ENCODE measurements around the gene VPS52. TPM values are rescaled to one million over a fixed set of nuclear protein-coding genes. Genes with fewer than 3 reads are reported as not detected.

The VPS52 gene, protein sequence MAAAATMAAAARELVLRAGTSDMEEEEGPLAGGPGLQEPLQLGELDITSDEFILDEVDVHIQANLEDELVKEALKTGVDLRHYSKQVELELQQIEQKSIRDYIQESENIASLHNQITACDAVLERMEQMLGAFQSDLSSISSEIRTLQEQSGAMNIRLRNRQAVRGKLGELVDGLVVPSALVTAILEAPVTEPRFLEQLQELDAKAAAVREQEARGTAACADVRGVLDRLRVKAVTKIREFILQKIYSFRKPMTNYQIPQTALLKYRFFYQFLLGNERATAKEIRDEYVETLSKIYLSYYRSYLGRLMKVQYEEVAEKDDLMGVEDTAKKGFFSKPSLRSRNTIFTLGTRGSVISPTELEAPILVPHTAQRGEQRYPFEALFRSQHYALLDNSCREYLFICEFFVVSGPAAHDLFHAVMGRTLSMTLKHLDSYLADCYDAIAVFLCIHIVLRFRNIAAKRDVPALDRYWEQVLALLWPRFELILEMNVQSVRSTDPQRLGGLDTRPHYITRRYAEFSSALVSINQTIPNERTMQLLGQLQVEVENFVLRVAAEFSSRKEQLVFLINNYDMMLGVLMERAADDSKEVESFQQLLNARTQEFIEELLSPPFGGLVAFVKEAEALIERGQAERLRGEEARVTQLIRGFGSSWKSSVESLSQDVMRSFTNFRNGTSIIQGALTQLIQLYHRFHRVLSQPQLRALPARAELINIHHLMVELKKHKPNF
- total RNA-seq (2014; rRNA removed; shearing (Covaris generic)) = 54.1 and 57.8 TPM in 2 replicates

DNA sequence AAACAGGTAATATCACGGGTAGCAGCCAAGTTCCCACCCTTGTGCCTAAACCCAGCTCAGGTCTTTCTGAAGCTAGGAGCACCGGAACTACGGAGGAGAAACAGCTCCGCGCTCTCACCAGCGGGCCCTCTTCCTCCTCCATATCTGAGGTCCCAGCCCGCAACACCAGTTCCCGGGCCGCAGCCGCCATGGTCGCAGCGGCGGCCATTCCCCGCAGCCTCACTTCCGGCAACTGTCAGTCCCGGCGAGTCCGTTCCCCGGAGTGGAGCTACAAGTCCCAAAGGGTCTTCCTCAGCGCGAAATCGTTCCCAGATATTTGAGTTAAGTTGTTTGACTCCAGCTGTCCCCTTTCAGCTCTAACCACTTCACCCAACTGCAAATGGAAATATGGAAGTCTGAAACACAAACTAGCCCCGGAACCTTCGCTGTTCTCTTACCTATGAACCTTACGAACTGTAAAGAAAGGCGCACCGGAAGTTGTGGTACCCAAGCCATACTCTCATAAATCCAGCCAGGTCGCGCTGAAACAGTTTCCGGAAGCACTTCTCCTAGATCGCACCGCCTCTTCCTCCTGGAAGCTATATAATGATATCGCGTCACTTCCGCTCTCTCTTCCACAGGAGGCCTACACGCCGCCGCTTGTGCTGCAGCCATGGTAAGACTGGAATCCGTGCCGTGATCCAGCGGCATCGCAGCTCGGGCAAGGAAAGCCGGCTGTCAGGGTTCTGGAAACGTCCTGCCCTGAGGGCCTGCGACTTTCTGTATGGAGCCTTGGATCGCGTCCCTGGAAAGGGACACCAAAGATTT is at the start of gene VPS52, which contains the start of gene RPS18:
Gene VPS52, minus strand, starts transcription at position 409 of the 807 bp plus-strand sequence. Its CDS starts 201 bp downstream, at position 208.
Gene RPS18, plus strand, starts transcription at position 608 of the 807 bp plus-strand sequence. Its CDS starts 45 bp downstream, at position 653.
- DNase-seq = peak; percentile 92
- H3K27me3 ChIP-seq (ENCODE audit: control insufficient read depth, insufficient read depth, low read length) = no peaks in the 10 kb centered on the region
- peak within 1 kb of the TSS; percentile 97 for H3K4me3 ChIP-seq (ENCODE audit: insufficient read depth, low read depth, low read length)
- H3K36me3 ChIP-seq (replicated peaks; ENCODE audit: control insufficient read depth, insufficient read depth, low read length) = peaks cover 51% of the 10 kb centered on the region

- Histone ChIP-seq H3K36me3 (replicated peaks; ENCODE audit: control insufficient read depth, insufficient read depth, low read length) (peaks cover 22% of the 10 kb centered on the region), H3K27me3 (ENCODE audit: control insufficient read depth, insufficient read depth, low read length) (no peaks in the 10 kb centered on the region), H3K4me3 (ENCODE audit: insufficient read depth, low read depth, low read length) (no peak overlapping the region; the same call in 1 of the 2 replicates)
- no peak for DNase-seq
Measured at GRCh38 chr6:33321227-33321626, 49.6 kb upstream of the VPS52 start.

DNA sequence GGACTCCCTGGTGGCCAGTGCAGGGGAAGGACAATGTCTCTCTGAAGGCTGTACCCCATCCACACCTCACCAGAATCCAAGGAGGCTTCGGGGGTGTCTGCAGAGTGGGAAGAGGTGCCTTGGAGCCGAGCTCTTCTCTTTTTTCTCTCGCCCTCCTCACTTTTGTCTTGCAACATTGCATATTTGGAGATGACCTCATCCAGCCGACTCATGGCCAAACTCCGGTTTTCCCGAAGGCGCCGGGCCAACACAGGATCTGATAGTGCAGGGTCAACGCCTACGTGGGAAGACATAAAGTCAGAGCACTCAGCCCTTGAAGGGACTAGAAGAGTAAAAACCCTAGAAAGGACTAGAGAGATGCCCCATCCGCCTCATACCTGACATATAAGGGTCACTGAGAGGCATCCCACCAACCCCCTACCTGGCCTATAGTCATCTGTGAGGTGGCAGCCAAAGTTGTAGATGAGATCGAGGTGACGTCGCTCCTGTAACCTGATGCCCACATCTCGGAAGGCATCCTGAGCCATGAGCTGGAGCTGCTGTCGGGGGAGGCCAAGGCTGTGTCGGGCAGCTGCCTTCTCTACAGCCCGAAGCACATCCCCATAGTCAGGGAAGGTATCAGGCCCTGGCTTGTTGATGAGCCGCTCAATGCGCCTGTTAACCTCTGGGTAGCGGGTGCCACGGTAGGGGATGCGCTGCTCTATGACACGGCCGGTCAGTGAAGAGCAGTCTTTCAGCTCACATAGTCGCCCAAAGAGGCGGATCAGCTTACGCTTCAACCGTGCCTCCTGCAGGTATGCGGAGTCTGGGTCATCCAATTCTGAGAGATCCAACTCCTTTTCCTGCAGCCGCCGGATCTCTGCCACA is 48.9 kb upstream of the VPS52 start:
- DNase-seq = peak; percentile 22
- Histone ChIP-seq H3K36me3 (replicated peaks; ENCODE audit: control insufficient read depth, insufficient read depth, low read length) (peaks cover 22% of the 10 kb centered on the region), H3K27me3 (ENCODE audit: control insufficient read depth, insufficient read depth, low read length) (peaks cover 2% of the 10 kb centered on the region; the same call in 1 of the 2 replicates), H3K4me3 (ENCODE audit: insufficient read depth, low read depth, low read length) (no peak overlapping the region; the same call in 1 of the 2 replicates)

- H3K27me3 ChIP-seq (ENCODE audit: control insufficient read depth, insufficient read depth, low read length) = peaks cover 5% of the 10 kb centered on the region; the same call in 1 of the 2 replicates
- H3K4me3 ChIP-seq (ENCODE audit: insufficient read depth, low read depth, low read length) = no peak overlapping the region
- no peak for DNase-seq
- peaks cover 22% of the 10 kb centered on the region for H3K36me3 ChIP-seq (replicated peaks; ENCODE audit: control insufficient read depth, insufficient read depth, low read length)
Measured at GRCh38 chr6:33319939-33320314, 48.3 kb upstream of the VPS52 start.

- peaks cover 14% of the 10 kb centered on the region; the same call in 1 of the 2 replicates for H3K27me3 ChIP-seq (ENCODE audit: control insufficient read depth, insufficient read depth, low read length)
- peaks cover 22% of the 10 kb centered on the region for H3K36me3 ChIP-seq (replicated peaks; ENCODE audit: control insufficient read depth, insufficient read depth, low read length)
- peak; percentile 47 for DNase-seq
Measured at GRCh38 chr6:33318426-33319073, 46.9 kb upstream of the VPS52 start.

GRCh38 chr6:33317669-33318425 is 46.2 kb upstream of the VPS52 start, which contains the start of gene ZBTB22:
ZBTB22 (minus strand) TSS chr6:33317744; CDS start chr6:33316916, 828 bp downstream.
- peak; percentile 97 for DNase-seq
- Histone ChIP-seq H3K36me3 (replicated peaks; ENCODE audit: control insufficient read depth, insufficient read depth, low read length) (peaks cover 22% of the 10 kb centered on the region), H3K27me3 (ENCODE audit: control insufficient read depth, insufficient read depth, low read length) (peaks cover 17% of the 10 kb centered on the region; the same call in 1 of the 2 replicates), H3K4me3 (ENCODE audit: insufficient read depth, low read depth, low read length) (peak within 1 kb of the TSS; percentile 72)

More at GRCh38 chr6:33318426-33319073, 46.9 kb upstream of the VPS52 start:
- peak overlapping the region; percentile 72; the same call in 1 of the 2 replicates for H3K4me3 ChIP-seq (ENCODE audit: insufficient read depth, low read depth, low read length)

DNA sequence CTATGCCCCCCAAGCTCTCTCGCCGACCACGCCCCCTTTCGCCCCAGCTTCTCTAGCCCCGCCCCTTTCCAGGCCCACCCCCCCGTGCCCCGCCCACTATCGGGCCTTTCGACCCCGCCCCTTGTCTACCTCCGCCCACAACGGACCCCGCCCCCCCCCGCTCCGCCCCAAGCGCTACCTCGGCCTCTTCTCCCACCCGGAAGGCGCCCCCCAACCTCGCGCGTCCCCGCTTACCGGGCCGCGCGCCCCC is 45.7 kb upstream of the VPS52 start:
- peak; percentile 97 for DNase-seq
- Histone ChIP-seq H3K36me3 (replicated peaks; ENCODE audit: control insufficient read depth, insufficient read depth, low read length) (peaks cover 22% of the 10 kb centered on the region), H3K4me3 (ENCODE audit: insufficient read depth, low read depth, low read length) (peak overlapping the region; percentile 72), H3K27me3 (ENCODE audit: control insufficient read depth, insufficient read depth, low read length) (peaks cover 17% of the 10 kb centered on the region; the same call in 1 of the 2 replicates)

- peaks cover 17% of the 10 kb centered on the region; the same call in 1 of the 2 replicates for H3K27me3 ChIP-seq (ENCODE audit: control insufficient read depth, insufficient read depth, low read length)
- DNase-seq = peak; percentile 67
- peaks cover 22% of the 10 kb centered on the region for H3K36me3 ChIP-seq (replicated peaks; ENCODE audit: control insufficient read depth, insufficient read depth, low read length)
- H3K4me3 ChIP-seq (ENCODE audit: insufficient read depth, low read depth, low read length) = peak overlapping the region; percentile 31; the same call in 1 of the 2 replicates
Measured at GRCh38 chr6:33316603-33317418, 45.1 kb upstream of the VPS52 start.

DNA sequence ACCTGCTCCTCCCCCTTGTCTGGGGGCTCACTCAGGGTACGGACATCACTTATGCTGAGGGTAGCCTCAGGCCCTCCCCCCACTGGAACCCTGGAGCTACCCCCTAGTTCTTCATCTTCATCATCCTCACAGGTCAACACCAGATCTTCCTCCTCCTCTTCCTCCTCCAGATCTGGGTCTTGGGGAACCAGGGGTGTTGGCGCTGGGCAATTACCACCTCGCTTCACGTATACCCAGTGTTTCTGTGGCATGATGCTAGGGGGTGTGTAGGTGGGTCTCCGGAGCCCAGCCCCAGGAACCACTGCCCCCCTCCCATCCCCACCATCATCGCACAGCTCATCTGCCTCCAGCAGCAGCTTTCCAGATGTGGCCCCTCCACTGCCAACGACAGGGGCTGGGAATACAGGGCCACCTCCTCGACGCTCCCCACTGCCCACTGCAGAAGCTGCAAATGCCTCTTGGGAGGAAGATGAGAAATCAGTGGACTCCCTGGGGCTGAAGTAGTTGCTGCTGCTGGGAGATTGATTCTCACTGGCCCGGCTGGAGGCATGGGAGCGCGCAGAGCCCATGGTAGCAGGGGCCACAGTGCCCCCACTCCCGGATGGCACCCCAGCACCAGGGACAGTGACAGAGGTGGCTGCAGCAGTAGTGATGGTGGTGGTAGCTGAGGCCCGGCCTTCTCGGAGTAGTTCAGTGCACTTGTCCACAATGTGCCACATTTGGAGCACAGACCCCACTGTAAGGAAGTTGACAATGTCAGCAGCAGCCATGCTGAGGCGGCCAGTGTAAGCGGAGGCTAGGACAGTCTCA is 44.3 kb upstream of the VPS52 start:
- peaks cover 17% of the 10 kb centered on the region; the same call in 1 of the 2 replicates for H3K27me3 ChIP-seq (ENCODE audit: control insufficient read depth, insufficient read depth, low read length)
- H3K4me3 ChIP-seq (ENCODE audit: insufficient read depth, low read depth, low read length) = no peak overlapping the region
- peaks cover 22% of the 10 kb centered on the region for H3K36me3 ChIP-seq (replicated peaks; ENCODE audit: control insufficient read depth, insufficient read depth, low read length)
- DNase-seq = peak; percentile 27

DNA sequence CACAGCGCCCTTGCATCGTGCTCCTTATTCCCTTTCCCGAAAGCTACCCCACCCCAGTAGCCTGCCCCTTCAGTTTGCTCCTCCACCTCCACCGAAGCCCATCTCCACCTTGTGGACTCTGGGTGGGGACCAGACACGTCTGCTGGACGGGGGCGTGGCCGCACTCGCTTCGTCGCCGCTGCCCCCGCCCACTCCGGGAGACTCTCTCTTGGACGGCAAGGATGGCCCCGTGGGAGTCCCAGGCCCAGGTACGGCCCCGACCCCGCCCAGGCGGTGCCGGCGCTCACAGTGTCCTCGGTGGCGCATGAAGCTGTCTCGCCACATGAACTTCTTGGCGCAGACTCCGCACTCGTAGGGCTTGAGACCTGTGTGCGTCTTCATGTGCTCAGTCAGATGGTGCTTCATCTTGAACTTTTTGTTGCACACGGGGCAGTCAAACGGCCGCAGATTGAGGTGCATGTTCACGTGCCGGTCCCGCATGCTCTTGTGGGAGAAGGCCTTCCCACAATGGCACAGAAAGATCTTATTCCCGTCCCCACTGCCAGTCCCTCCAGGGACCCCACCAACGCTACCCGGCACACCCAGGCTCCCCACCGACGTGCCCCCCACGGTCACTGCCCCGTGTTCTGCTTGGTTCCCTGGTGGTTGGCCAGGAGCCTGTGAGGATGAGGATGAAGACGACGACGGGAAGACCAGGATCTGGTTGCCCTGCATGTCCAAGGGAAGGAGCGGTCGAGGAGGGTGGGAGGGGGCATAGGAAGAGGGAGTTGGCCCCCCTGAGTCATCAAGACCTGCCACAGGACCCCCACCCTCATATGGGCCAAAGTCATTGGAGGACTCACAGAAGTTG is 43.5 kb upstream of the VPS52 start:
- H3K36me3 ChIP-seq (replicated peaks; ENCODE audit: control insufficient read depth, insufficient read depth, low read length) = peaks cover 18% of the 10 kb centered on the region
- peaks cover 17% of the 10 kb centered on the region; the same call in 1 of the 2 replicates for H3K27me3 ChIP-seq (ENCODE audit: control insufficient read depth, insufficient read depth, low read length)
- DNase-seq = peak; percentile 81
- H3K4me3 ChIP-seq (ENCODE audit: insufficient read depth, low read depth, low read length) = peak overlapping the region; percentile 87

Measured in H7 (cell line).